T-helper 22 cell (primary cell): ENCODE data around the gene KCNS1.

ENCODE experiments used
- DNase-seq: peaks from one replicate; pipeline ENCODE4 v3.0.0-alpha.2; 2020; ENCODE audit warnings: low read depth

KCNS1 gene

GRCh38 chr20:45047581-45048119 lies 53.3 kb downstream of the KCNS1 start:
- no peak for DNase-seq

- no peak for DNase-seq
These were observed 56.3 kb downstream of the KCNS1 start for GRCh38 chr20:45044601-45045000.

- peak; percentile 11 for DNase-seq
These were observed 56.8 kb downstream of the KCNS1 start for GRCh38 chr20:45044084-45044573.

GRCh38 chr20:45042978-45043377 lies 57.9 kb downstream of the KCNS1 start:
- no peak for DNase-seq
